Lower lobe of right lung (tissue), 2 donors: Measurements from ENCODE around the gene GARIN5A. TPM values are rescaled to one million over a fixed set of nuclear protein-coding genes. Genes with fewer than 3 reads are reported as not detected.

ENCODE experiments used
- ATAC-seq, 2 donors: fragments of 200-7000 bp; cut with Tn5 transposase; one replicate each; pipeline ENCODE4 v1.9.1; 2020 to 2022; ENCODE audit warnings: mild to moderate bottlenecking in 2 of 2, moderate library complexity in 2 of 2
- DNase-seq: peaks from one replicate; pipeline ENCODE4 v3.0.0-alpha.2; 2020
- H3K27ac ChIP-seq: fragments of 200-600 bp; one replicate; pipeline ENCODE4 v1.8.0; 2022
- H3K27me3 ChIP-seq: fragments of 200-600 bp; one replicate; pipeline ENCODE4 v1.8.0; 2022; ENCODE audit warnings: low read depth
- H3K36me3 ChIP-seq: fragments of 200-600 bp; one replicate; pipeline ENCODE4 v1.8.0; 2022; ENCODE audit warnings: mild to moderate bottlenecking
- H3K4me1 ChIP-seq: fragments of 200-600 bp; one replicate; pipeline ENCODE4 v1.8.0; 2022
- H3K4me3 ChIP-seq: fragments of 200-600 bp; one replicate; pipeline ENCODE4 v1.8.0; 2022; ENCODE audit warnings: mild to moderate bottlenecking
- H3K9me3 ChIP-seq: fragments of 200-600 bp; one replicate; pipeline ENCODE4 v1.8.0; 2022
- intact Hi-C: fragments of 100-400 bp; cut with DNase I; formaldehyde crosslinking; loops from one replicate; pipeline ENCODE4 v1.11.0; 2022
- total RNA-seq: library from RNA; stranded (reverse); fragmentation: NEBNext Ultra II Directional; extraction: Animal tissue kit (Norgen Biotek cat#: 25700); gene quantifications from one replicate; pipeline ENCODE4 v1.2.1, GENCODE V29; 2021
- TF ChIP-seq, protein P1 (sequence below): fragments of 200-600 bp; IDR thresholded peaks from one replicate; pipeline ENCODE4 v1.8.0; 2022; ENCODE audit warnings: antibody characterized with exemption, mild to moderate bottlenecking
- donor health status: DM: no; HTN: yes; CAD: no; lungs with severe emphysema.

GARIN5A gene
- total RNA-seq, 1 donor from 2014 or later, result 2.2 TPM

DNA sequence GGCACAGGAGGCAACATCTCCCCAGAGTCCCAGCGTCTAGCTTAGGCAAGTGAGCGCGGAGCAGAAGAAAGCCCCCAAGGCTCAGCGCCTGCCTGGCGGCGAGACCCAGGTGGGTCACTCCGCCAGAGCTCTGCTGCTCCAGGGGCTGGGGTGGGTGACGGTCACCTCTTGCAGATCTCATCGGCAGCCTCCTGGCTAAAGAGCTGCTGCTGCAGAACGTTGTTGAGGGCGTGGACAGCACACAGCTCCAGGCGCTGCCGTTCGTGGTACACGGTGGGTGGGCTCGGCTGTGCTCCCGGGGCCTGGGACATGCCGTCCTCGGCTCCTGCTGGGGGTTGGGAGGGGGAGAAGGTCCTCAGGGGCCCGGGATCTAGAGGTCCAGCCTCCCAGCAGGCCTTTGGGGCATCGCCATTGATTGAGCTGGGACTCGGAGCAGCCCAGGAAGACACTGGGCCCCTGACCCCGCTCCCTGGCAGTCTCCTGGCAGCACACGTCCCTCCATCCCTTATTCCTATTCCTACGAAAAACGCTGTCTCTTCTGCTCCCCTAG lies 33.5 kb upstream of the GARIN5A start:
- ATAC-seq (no peak), DNase-seq (peak; percentile 52)
- TF ChIP-seq, protein P1, sequence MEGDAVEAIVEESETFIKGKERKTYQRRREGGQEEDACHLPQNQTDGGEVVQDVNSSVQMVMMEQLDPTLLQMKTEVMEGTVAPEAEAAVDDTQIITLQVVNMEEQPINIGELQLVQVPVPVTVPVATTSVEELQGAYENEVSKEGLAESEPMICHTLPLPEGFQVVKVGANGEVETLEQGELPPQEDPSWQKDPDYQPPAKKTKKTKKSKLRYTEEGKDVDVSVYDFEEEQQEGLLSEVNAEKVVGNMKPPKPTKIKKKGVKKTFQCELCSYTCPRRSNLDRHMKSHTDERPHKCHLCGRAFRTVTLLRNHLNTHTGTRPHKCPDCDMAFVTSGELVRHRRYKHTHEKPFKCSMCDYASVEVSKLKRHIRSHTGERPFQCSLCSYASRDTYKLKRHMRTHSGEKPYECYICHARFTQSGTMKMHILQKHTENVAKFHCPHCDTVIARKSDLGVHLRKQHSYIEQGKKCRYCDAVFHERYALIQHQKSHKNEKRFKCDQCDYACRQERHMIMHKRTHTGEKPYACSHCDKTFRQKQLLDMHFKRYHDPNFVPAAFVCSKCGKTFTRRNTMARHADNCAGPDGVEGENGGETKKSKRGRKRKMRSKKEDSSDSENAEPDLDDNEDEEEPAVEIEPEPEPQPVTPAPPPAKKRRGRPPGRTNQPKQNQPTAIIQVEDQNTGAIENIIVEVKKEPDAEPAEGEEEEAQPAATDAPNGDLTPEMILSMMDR, result no peak
- Histone ChIP-seq H3K36me3 (peaks cover 5% of the 10 kb centered on the region), H3K27ac (peak overlapping the region; percentile 76), H3K27me3 (peaks cover 5% of the 10 kb centered on the region), H3K9me3 (no peaks in the 10 kb centered on the region), H3K4me3 (peak overlapping the region; percentile 74), H3K4me1 (peaks cover 8% of the 10 kb centered on the region)
- intact Hi-C loops, result no loop called here

DNA sequence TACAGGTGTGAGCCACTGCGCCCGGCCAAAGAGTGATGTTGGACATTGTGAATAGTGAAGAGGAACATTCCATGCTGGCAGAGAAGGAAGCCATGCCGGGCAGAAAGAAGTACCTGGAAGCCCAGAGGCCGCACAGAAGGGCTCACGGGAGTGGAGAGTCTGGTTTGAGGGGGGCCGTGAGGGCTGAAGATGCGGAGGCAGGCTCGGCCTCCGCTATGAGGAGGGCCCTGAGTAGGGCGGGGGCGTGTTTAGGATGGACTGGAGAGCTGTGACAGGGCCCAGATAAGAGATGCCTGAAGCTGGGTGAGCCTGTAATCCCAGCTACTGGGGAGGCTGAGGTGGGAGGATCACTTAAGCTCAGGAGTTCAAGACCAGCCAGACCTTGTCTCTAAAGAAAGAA lies 32.7 kb upstream of the GARIN5A start:
- DNase-seq, result peak; percentile 44
- intact Hi-C loops, result no loop called here
- Histone ChIP-seq H3K36me3 (peaks cover 5% of the 10 kb centered on the region), H3K27ac (no peak overlapping the region), H3K27me3 (no peaks in the 10 kb centered on the region), H3K4me3 (no peak overlapping the region), H3K4me1 (peaks cover 8% of the 10 kb centered on the region), H3K9me3 (no peaks in the 10 kb centered on the region)
- no peak for ATAC-seq
- TF ChIP-seq, protein P1, result no peak

DNA sequence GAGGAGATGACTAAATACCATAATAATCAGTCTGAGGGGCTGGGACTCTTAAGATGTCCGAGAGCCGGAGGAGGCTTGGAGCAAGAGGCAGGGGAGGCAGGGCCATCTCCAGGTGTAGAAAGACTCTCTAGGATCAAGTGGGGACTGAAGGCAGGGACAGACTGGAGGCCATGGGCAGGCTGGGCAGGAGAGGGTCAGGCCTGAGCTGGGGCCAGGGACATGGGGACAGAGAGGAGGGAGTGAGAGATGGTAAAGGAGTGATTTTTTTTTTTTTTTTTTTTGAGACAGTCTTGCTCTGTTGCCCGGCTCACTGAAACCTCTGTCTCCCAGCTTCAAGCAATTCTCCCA lies 32.2 kb upstream of the GARIN5A start:
- H3K9me3 ChIP-seq, result no peaks in the 10 kb centered on the region
- ATAC-seq (no peak), DNase-seq (peak; percentile 27)
- intact Hi-C loops, result no loop called here
- no peaks in the 10 kb centered on the region for H3K27me3 ChIP-seq
- H3K4me3 ChIP-seq, result no peak overlapping the region
- TF ChIP-seq, protein P1, result no peak
- H3K4me1 ChIP-seq, result peaks cover 8% of the 10 kb centered on the region
- H3K27ac ChIP-seq, result no peak overlapping the region
- H3K36me3 ChIP-seq, result peaks cover 5% of the 10 kb centered on the region

DNA sequence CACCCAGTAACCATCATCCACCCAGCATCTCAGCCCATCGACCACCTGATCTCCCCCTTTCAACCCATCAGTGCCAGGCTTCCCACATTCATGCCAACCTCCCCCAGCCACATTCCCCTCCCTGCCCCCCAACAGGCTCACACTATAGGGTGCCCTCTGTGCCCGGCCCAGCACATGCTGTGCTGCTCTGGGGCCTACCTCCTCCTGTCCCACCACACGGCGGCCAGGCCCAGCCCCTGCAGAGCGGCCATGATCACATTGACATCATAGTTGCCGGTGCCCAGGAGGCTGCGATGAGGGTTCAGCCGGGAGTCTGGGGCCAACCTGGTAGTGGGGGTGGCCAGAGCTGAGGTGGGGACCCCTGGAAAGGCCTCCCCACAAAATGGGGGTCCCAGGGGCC lies 30.7 kb upstream of the GARIN5A start:
- intact Hi-C loops, result no loop called here
- Histone ChIP-seq H3K9me3 (no peaks in the 10 kb centered on the region), H3K27ac (no peak overlapping the region), H3K4me1 (peaks cover 8% of the 10 kb centered on the region), H3K4me3 (no peak overlapping the region), H3K36me3 (peaks cover 5% of the 10 kb centered on the region), H3K27me3 (no peaks in the 10 kb centered on the region)
- no peak for ATAC-seq
- peak; percentile 27 for DNase-seq
- TF ChIP-seq, protein P1, result no peak

DNA sequence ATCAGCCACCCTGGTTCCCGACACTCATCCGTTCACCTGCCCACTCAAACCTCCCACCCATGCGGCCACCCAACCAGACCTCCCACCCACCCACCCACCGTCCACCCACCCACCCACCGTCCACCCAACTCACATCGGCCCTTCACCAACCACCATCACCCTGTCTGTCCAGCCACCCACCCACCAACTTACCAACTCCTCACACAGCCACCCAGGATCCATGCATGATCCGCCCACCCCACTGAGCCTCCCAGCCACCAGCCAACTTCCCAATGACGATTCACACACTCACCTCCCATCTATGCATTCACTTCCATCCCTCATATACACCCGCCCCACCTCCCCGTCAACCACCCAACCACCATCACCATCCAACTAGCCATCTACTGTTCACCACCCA lies 30.1 kb upstream of the GARIN5A start:
- TF ChIP-seq, protein P1, result no peak
- DNase-seq (peak; percentile 15), ATAC-seq (no peak)
- no peak overlapping the region for H3K4me3 ChIP-seq
- intact Hi-C loops, result no loop called here
- no peak overlapping the region for H3K27ac ChIP-seq
- no peaks in the 10 kb centered on the region for H3K9me3 ChIP-seq
- no peaks in the 10 kb centered on the region for H3K27me3 ChIP-seq
- H3K4me1 ChIP-seq, result peaks cover 8% of the 10 kb centered on the region
- peaks cover 5% of the 10 kb centered on the region for H3K36me3 ChIP-seq
